GM12892 (cell line): ENCODE data around the gene CIZ1.

Experiments
- POLR2A ChIP-seq: IDR thresholded peaks from 2 replicates; pipeline ENCODE4 v1.6.1; 2011; ENCODE audit warnings: low read depth, low read length, control low read depth
- POLR2AphosphoS5 ChIP-seq: IDR thresholded peaks from 2 replicates; pipeline ENCODE4 v1.6.1; 2011; ENCODE audit warnings: low read depth, low read length, control low read depth
- TAF1 ChIP-seq: IDR thresholded peaks from 2 replicates; pipeline ENCODE4 v1.6.1; 2011; ENCODE audit warnings: low read depth, mild to moderate bottlenecking, control low read depth, low read length, borderline replicate concordance

- TF ChIP-seq POLR2A (no peak), POLR2AphosphoS5 (no peak), TAF1 (no peak)
Observed at GRCh38 chr9:128222880-128223670, 31.7 kb upstream of the CIZ1 start.
